ENCODE results near the gene BACH2. TPM values are rescaled to one million over a fixed set of nuclear protein-coding genes. Genes with fewer than 3 reads are reported as not detected.

The BACH2 gene
- total RNA-seq, 4 donors from 2014 or later = 3.6 to 13.4 (median 7.5) TPM

GRCh38 chr6:90224196-90224595 lies 72.4 kb downstream of the BACH2 start:
- no peaks in the 10 kb centered on the region for H3K27me3 ChIP-seq
- intact Hi-C loops (cut with DNase I; ENCODE audit: low total_unique reads) = no loop called here
- no peaks in the 10 kb centered on the region for H3K36me3 ChIP-seq
- no peak for DNase-seq
- H3K4me3 ChIP-seq = no peak overlapping the region
- no peaks in the 10 kb centered on the region for H3K9me3 ChIP-seq
- peaks cover 27 to 31% of the 10 kb centered on the region in 2 donors for H3K4me1 ChIP-seq
- TF ChIP-seq POLR2A (IDR thresholded peaks at IDR 0.05) (no peak), CTCF (IDR thresholded peaks at IDR 0.05 in 4 of 5, conservative IDR thresholded peaks at IDR 0.05 in 1 of 5) (no peak)
- in situ Hi-C loops (cut with MboI; ENCODE audit: low sequenced_read_pairs in 4 of 4) = no loop called here
- H3K27ac ChIP-seq = no peak overlapping the region
- ATAC-seq = no peak

- in situ Hi-C loops (cut with MboI; ENCODE audit: low sequenced_read_pairs in 4 of 4) = no loop called here
- H3K9me3 ChIP-seq = no peaks in the 10 kb centered on the region
- DNase-seq (peak in 1 of 2 donors; percentile 38), ATAC-seq (no peak)
- TF ChIP-seq CTCF (IDR thresholded peaks at IDR 0.05 in 4 of 5, conservative IDR thresholded peaks at IDR 0.05 in 1 of 5) (no peak), POLR2A (IDR thresholded peaks at IDR 0.05) (no peak)
- intact Hi-C loops (cut with DNase I; ENCODE audit: low total_unique reads) = no loop called here
- no peaks in the 10 kb centered on the region for H3K36me3 ChIP-seq
- peaks cover 23 to 32% of the 10 kb centered on the region in 2 donors for H3K4me1 ChIP-seq
- no peak overlapping the region for H3K4me3 ChIP-seq
- peak overlapping the region; percentile 86 to 96 (median 93) for H3K27ac ChIP-seq
- H3K27me3 ChIP-seq = no peaks in the 10 kb centered on the region
Measured at GRCh38 chr6:90222724-90223198, 73.9 kb downstream of the BACH2 start.

- no peaks in the 10 kb centered on the region for H3K36me3 ChIP-seq
- intact Hi-C loops (cut with DNase I; ENCODE audit: low total_unique reads) (no loop called here), in situ Hi-C loops (cut with MboI; ENCODE audit: low sequenced_read_pairs in 4 of 4) (no loop called here)
- H3K4me3 ChIP-seq = no peak overlapping the region
- no peaks in the 10 kb centered on the region for H3K27me3 ChIP-seq
- peaks cover 23 to 33% of the 10 kb centered on the region in 2 donors for H3K4me1 ChIP-seq
- TF ChIP-seq POLR2A (IDR thresholded peaks at IDR 0.05) (no peak), CTCF (IDR thresholded peaks at IDR 0.05 in 4 of 5, conservative IDR thresholded peaks at IDR 0.05 in 1 of 5) (no peak)
- DNase-seq (no peak), ATAC-seq (no peak)
- H3K27ac ChIP-seq = peak overlapping the region; percentile 86 to 96 (median 93)
- H3K9me3 ChIP-seq = no peaks in the 10 kb centered on the region
Measured at GRCh38 chr6:90222008-90222407, 74.6 kb downstream of the BACH2 start.

- TF ChIP-seq POLR2A (IDR thresholded peaks at IDR 0.05) = no peak
- ATAC-seq (no peak), DNase-seq (no peak)
- Histone ChIP-seq H3K27ac (peak overlapping the region; percentile 86 to 96 (median 93)), H3K4me1 (peaks cover 27 to 39% of the 10 kb centered on the region in 2 donors), H3K9me3 (no peaks in the 10 kb centered on the region), H3K36me3 (no peaks in the 10 kb centered on the region), H3K27me3 (no peaks in the 10 kb centered on the region), H3K4me3 (no peak overlapping the region)
- in situ Hi-C loops (cut with MboI; ENCODE audit: low sequenced_read_pairs in 4 of 4) (no loop called here), intact Hi-C loops (cut with DNase I; ENCODE audit: low total_unique reads) (no loop called here)
Measured at GRCh38 chr6:90221403-90221802, 75.2 kb downstream of the BACH2 start.

GRCh38 chr6:90220273-90220672 lies 76.4 kb downstream of the BACH2 start:
- intact Hi-C loops (cut with DNase I; ENCODE audit: low total_unique reads) (no loop called here), in situ Hi-C loops (cut with MboI; ENCODE audit: low sequenced_read_pairs in 4 of 4) (no loop called here)
- Histone ChIP-seq H3K9me3 (no peaks in the 10 kb centered on the region), H3K4me1 (peaks cover 34 to 49% of the 10 kb centered on the region in 2 donors), H3K27ac (peak overlapping the region; percentile 86 to 96 (median 93)), H3K4me3 (no peak overlapping the region), H3K27me3 (no peaks in the 10 kb centered on the region), H3K36me3 (no peaks in the 10 kb centered on the region)
- no peak for TF ChIP-seq POLR2A (IDR thresholded peaks at IDR 0.05)
- TF ChIP-seq CTCF (IDR thresholded peaks at IDR 0.05 in 4 of 5, conservative IDR thresholded peaks at IDR 0.05 in 1 of 5) = no peak
- no peak for DNase-seq
- no peak for ATAC-seq
